DMS79 (cell line): ENCODE measurements around the gene MRPL34.

Experiments
- DNase-seq: peaks from one replicate; lab custom pipeline; 2025; lab: John Stamatoyannopoulos, UW

MRPL34 gene

GRCh38 chr19:17309965-17310461 is 4.3 kb downstream of the MRPL34 start:
- DNase-seq = no peak

- no peak for DNase-seq
Measured at GRCh38 chr19:17311455-17312188, 6.0 kb downstream of the MRPL34 start.

GRCh38 chr19:17312189-17313113 is 6.8 kb downstream of the MRPL34 start:
- no peak for DNase-seq

- DNase-seq = no peak
Measured at GRCh38 chr19:17314007-17314593, 8.4 kb downstream of the MRPL34 start.

GRCh38 chr19:17318966-17319365 is 13.3 kb downstream of the MRPL34 start:
- no peak for DNase-seq

GRCh38 chr19:17319473-17320238 is 14.0 kb downstream of the MRPL34 start:
- DNase-seq = no peak

GRCh38 chr19:17320435-17320834 is 14.8 kb downstream of the MRPL34 start:
- DNase-seq = no peak

GRCh38 chr19:17321655-17322489 is 16.2 kb downstream of the MRPL34 start:
- DNase-seq = no peak

- DNase-seq = no peak
Measured at GRCh38 chr19:17322854-17323253, 17.2 kb downstream of the MRPL34 start.

- DNase-seq = no peak
Measured at GRCh38 chr19:17323300-17323963, 17.8 kb downstream of the MRPL34 start.

GRCh38 chr19:17323964-17324332 is 18.3 kb downstream of the MRPL34 start:
- DNase-seq = no peak

GRCh38 chr19:17324357-17325114 is 18.9 kb downstream of the MRPL34 start:
- no peak for DNase-seq

GRCh38 chr19:17325133-17325532 is 19.5 kb downstream of the MRPL34 start:
- no peak for DNase-seq

- no peak for DNase-seq
Measured at GRCh38 chr19:17325881-17326594, 20.4 kb downstream of the MRPL34 start.

- no peak for DNase-seq
Measured at GRCh38 chr19:17326595-17326966, 20.9 kb downstream of the MRPL34 start.

- no peak for DNase-seq
Measured at GRCh38 chr19:17327068-17327653, 21.5 kb downstream of the MRPL34 start.

GRCh38 chr19:17327654-17328516 is 22.2 kb downstream of the MRPL34 start:
- no peak for DNase-seq
